GM21737 (cell line): ENCODE data around the gene OR6C68.
"Not testable (repeated sequence)": the region's sequence is repeated elsewhere in the genome, so short reads cannot be mapped to it uniquely, and the experiment has no call there.

ENCODE experiments used
- ATAC-seq: cut with Tn5 transposase; IDR thresholded peaks from one replicate; pipeline ENCODE4 v1.9.1; 2021; ENCODE audit warnings: mild to moderate bottlenecking, moderate library complexity; ENCODE audit not compliant: unreplicated experiment

OR6C68 gene

GRCh38 chr12:55492078-55492477 is at the start of gene OR6C68:
OR6C68 (plus strand) TSS chr12:55492378; CDS start chr12:55492378, 0 bp downstream.
- ATAC-seq = no peak

- no peak for ATAC-seq
These were observed 48.4 kb upstream of the OR6C68 start, which contains the start of gene OR6C2 for GRCh38 chr12:55443776-55444175. OR6C2 (plus strand) TSS chr12:55444076; CDS start chr12:55452214, 8,138 bp downstream.

DNA sequence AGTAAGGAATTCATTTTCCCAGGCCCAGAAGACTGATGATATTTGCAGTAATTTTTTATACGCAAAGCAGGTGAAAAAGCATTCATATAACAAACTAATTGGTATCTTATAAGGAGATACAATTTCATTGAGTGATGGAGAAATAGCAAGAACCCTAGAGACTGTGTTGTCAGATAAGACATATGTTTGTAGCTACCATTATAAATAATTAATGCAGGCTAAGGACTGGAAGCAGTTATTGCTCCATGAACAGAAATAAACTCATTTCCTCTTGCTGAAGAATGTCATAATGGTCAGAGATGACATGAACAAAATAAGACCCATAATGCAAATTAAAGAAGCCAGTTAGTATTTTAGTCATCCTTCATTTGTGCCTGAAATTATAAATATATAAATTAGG is 46.8 kb upstream of the OR6C68 start:
- ATAC-seq = no peak

DNA sequence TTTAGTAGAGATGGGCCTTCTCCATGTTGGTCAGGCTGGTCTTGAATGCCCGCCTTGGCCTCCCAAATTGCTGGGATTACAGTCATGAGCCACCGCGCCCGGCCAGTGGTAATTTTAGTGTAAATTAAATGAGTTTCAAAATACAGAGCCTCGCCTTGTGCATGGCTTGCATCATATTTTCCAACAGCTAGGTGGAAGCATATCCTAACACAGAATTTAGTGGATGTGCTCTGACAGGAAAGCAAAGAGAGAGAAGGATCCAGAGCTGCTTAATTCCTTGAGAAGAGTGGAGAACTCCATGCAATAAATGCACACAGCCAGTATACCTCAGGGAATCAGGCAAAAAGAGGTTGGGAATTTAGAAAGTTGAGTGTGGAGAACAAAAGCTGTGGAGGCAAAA is 45.9 kb upstream of the OR6C68 start:
- no peak for ATAC-seq

DNA sequence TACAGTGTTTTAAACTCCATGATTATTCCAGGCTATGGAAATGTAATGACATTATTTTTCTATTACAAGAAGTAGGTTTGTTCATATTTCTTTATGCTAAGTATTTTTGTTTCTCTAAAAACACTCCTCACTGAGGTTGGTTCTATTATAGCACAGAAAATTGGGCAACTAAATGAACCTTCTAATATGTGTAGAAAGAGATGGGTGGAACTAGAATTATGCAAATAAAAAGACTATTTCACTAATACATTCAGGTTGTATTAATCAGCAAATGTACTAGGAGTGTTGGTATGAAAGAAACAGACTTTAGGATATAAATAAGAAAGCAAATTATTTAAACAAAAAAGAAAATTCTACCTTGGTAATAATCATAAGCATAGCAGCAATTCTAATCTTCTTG is 43.4 kb upstream of the OR6C68 start:
- ATAC-seq = no peak

DNA sequence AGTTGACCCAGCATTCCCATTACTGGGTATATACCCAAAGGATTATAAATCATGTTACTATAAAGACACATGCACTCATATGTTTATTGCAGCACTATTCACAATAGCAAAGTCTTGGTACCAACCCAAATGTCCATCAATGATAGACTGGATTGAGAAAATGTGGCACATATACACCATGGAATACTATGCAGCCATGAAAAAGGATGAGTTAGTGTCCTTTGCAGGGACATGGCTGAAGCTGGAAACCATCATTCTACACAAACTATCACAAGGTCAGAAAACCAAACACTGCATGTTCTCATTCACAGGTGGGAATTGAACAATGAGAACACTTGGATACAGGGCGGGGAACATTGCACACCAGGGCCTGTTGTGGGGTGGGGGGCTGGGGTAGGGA is 27.3 kb upstream of the OR6C68 start:
- not testable (repeated sequence) for ATAC-seq

GRCh38 chr12:55467836-55468235 is 24.3 kb upstream of the OR6C68 start:
- ATAC-seq = no peak

GRCh38 chr12:55469291-55469690 is 22.9 kb upstream of the OR6C68 start:
- ATAC-seq = no peak

- no peak for ATAC-seq
These were observed 21.9 kb upstream of the OR6C68 start, which contains the start of gene OR6C70 for GRCh38 chr12:55470088-55470829. OR6C70 (minus strand) TSS chr12:55470138; CDS start chr12:55470138, 0 bp downstream.

DNA sequence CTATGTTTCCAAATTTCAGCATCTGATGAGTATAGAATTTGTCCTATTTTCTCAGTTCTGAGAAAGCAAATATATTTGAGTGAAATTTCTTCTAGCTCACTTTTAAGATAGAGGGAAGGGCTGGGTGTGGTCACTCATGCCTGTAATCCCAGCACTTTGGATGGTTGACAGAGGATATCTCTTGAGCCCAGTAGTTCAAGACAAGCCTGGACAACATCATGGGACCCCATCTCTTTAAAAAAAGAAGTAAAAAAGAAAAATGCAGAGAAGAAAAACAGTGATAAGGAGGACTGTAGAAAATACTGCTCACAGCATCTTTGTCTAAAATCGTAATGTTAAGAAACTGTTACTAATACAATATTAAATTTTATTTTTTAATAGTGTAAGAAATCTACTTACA is 19.9 kb upstream of the OR6C68 start:
- ATAC-seq = no peak

DNA sequence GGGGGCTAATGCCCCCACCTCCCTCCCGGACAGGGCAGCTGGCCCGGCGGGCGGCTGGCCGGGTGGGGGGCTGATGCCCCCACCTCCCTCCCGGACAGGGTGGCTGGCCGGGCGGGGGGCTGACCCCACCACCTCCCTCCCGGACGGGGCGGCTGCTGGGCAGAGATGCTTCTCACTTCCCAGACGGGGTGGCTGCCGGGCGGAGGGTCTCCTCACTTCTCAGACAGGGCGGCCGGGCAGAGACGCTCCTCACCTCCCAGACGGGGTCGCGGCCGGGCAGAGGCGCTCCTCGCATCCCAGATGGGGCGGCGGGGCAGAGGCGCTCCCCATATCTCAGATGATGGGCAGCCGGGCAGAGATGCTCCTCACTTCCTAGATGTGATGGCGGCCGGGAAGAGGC is 13.0 kb upstream of the OR6C68 start:
- ATAC-seq = not testable (repeated sequence)

- not testable (repeated sequence) for ATAC-seq
These were observed 7.9 kb upstream of the OR6C68 start for GRCh38 chr12:55484284-55484683.

DNA sequence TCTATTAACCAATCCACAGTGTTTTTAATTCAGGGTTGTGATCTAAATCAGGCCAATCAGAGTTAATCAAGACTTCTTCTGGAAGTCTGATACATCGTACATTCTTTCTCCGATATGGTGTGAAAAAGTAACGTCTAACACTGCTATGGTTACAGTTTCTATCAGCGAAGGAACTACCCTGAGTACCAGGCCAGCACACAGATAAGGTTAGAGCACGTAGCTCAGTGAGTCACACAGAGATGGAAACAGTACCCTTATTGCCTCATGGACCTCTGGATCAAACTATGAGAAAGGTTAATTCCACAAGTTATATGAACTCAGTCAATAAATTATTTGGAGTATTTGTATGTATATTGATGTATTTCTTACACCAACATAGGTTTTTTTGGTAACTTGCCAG is 3.3 kb downstream of the OR6C68 start:
- ATAC-seq = no peak

- no peak for ATAC-seq
These were observed 7.1 kb downstream of the OR6C68 start for GRCh38 chr12:55499231-55499630.

- ATAC-seq = no peak
These were observed 7.7 kb downstream of the OR6C68 start for GRCh38 chr12:55499810-55500252.

DNA sequence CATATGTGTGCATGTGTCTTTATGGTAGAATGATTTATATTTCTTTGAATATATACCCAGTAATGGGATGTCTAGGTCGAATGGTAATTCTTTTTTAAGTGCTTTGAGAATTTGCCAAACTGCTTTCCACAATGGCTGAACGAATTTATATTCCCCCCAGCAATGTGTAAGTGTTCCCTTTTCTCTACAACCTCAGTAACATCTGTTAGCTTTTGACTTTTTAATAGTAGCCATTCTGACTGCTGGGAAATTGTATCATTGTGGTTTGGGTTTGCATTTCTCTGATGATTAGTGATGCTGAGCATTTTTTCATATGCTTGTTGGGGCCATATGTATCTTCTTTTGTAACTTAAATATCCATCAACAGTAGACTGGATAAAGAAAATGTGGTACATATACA is 9.4 kb downstream of the OR6C68 start:
- no peak for ATAC-seq

GRCh38 chr12:55515696-55516095 is 23.5 kb downstream of the OR6C68 start:
- no peak for ATAC-seq

- ATAC-seq = no peak
These were observed 24.2 kb downstream of the OR6C68 start for GRCh38 chr12:55516391-55516790.
